Loucy (cell line): ENCODE data around the gene HOXB8.
A peak's percentile ranks its signal among the peaks of the same experiment; 100 is the strongest.

Experiments
- H2AFZ ChIP-seq: fragments of 200-600 bp; sonication (generic); 2 replicates; pipeline ENCODE4 v1.6.0; 2016; ENCODE audit warnings: antibody characterized with exemption, mild to moderate bottlenecking, low read length, moderate library complexity
- H3F3A ChIP-seq: fragments of 200-600 bp; 2 replicates; pipeline ENCODE4 v1.6.0; 2016; ENCODE audit warnings: antibody characterized with exemption, low read depth, mild to moderate bottlenecking
- H3K27me3 ChIP-seq: fragments of 200-600 bp; sonication (generic); 2 replicates; pipeline ENCODE4 v1.6.1; 2014; ENCODE audit warnings: low read length, mild to moderate bottlenecking; ENCODE audit not compliant: insufficient read depth, poor library complexity, severe bottlenecking
- H3K36me3 ChIP-seq: fragments of 200-600 bp; sonication (generic); 2 replicates; pipeline ENCODE4 v1.6.1; 2016; ENCODE audit warnings: low read length; ENCODE audit not compliant: insufficient read depth
- H3K4me1 ChIP-seq: fragments of 200-600 bp; sonication (generic); 2 replicates; pipeline ENCODE4 v1.5.1; 2014; ENCODE audit warnings: low read length, mild to moderate bottlenecking; ENCODE audit not compliant: insufficient read depth, poor library complexity, severe bottlenecking
- H3K4me2 ChIP-seq: fragments of 200-600 bp; sonication (generic); 2 replicates; pipeline ENCODE4 v1.6.0; 2014; ENCODE audit warnings: antibody characterized with exemption, low read length, low read depth, mild to moderate bottlenecking; ENCODE audit not compliant: poor library complexity, severe bottlenecking
- H3K4me3 ChIP-seq: fragments of 200-600 bp; sonication (generic); 2 replicates; pipeline ENCODE4 v1.5.1; 2014; ENCODE audit warnings: low read length, mild to moderate bottlenecking, mixed read lengths; ENCODE audit not compliant: poor library complexity, severe bottlenecking
- H3K79me2 ChIP-seq: fragments of 200-600 bp; sonication (generic); 2 replicates; pipeline ENCODE4 v1.6.1; 2014; ENCODE audit warnings: low read length; ENCODE audit not compliant: insufficient read depth
- H3K9ac ChIP-seq: fragments of 200-600 bp; sonication (generic); 2 replicates; pipeline ENCODE4 v1.6.0; 2014; ENCODE audit warnings: mild to moderate bottlenecking, low read depth, low read length, moderate library complexity; ENCODE audit not compliant: poor library complexity, severe bottlenecking
- H3K9me2 ChIP-seq: fragments of 200-600 bp; sonication (generic); replicated peaks from 2 replicates; pipeline ENCODE4 v1.6.1; 2016; ENCODE audit warnings: low read depth, low read length, mixed read lengths
- H3K9me3 ChIP-seq: fragments of 200-600 bp; sonication (generic); 2 replicates; pipeline ENCODE4 v1.6.1; 2014; ENCODE audit warnings: mild to moderate bottlenecking, antibody characterized with exemption, low read length, low read depth; ENCODE audit not compliant: insufficient read depth
- H4K20me1 ChIP-seq: fragments of 200-600 bp; sonication (generic); 2 replicates; pipeline ENCODE4 v1.6.0; 2014; ENCODE audit warnings: antibody characterized with exemption, low read length, mild to moderate bottlenecking; ENCODE audit not compliant: insufficient read depth, poor library complexity, severe bottlenecking
- CTCF ChIP-seq: fragments of 200-600 bp; sonication (generic); conservative IDR thresholded peaks from 2 replicates; pipeline ENCODE4 v1.5.1; 2014; ENCODE audit warnings: mild to moderate bottlenecking, antibody characterized with exemption, low read length
- EZH2phosphoT487 ChIP-seq: fragments of 200-600 bp; IDR thresholded peaks from 2 replicates; pipeline ENCODE4 v1.6.1; 2018; ENCODE audit warnings: antibody characterized with exemption, mild to moderate bottlenecking, moderate library complexity, borderline replicate concordance

HOXB8 gene

GRCh38 chr17:48611681-48612455 lies 3.2 kb downstream of the HOXB8 start:
- peak overlapping the region; percentile 100 for H3K9ac ChIP-seq
- peaks cover 18% of the 10 kb centered on the region for H3K27me3 ChIP-seq
- H3K9me2 ChIP-seq: no peaks in the 10 kb centered on the region
- peaks cover 8% of the 10 kb centered on the region; the same call in 1 of the 2 replicates for H3F3A ChIP-seq
- no peaks in the 10 kb centered on the region for H3K36me3 ChIP-seq
- peak overlapping the region; percentile 89 for H3K4me3 ChIP-seq
- H3K4me1 ChIP-seq: peaks cover 37% of the 10 kb centered on the region
- no peak for TF ChIP-seq EZH2phosphoT487
- no peak for TF ChIP-seq CTCF
- H3K9me3 ChIP-seq: no peaks in the 10 kb centered on the region
- no peak overlapping the region for H2AFZ ChIP-seq
- H3K4me2 ChIP-seq: peak overlapping the region; percentile 98
- H4K20me1 ChIP-seq: peaks cover 9% of the 10 kb centered on the region
- H3K79me2 ChIP-seq: peaks cover 100% of the 10 kb centered on the region

GRCh38 chr17:48611213-48611612 lies 3.9 kb downstream of the HOXB8 start:
- Histone ChIP-seq H3K4me3 (peak overlapping the region; percentile 89), H2AFZ (no peak overlapping the region), H3K9ac (peak overlapping the region; percentile 100), H3K4me2 (peak overlapping the region; percentile 98), H3K79me2 (peaks cover 100% of the 10 kb centered on the region), H4K20me1 (peaks cover 9% of the 10 kb centered on the region), H3K27me3 (peaks cover 18% of the 10 kb centered on the region), H3K9me2 (no peaks in the 10 kb centered on the region), H3F3A (peaks cover 8% of the 10 kb centered on the region; the same call in 1 of the 2 replicates), H3K9me3 (no peaks in the 10 kb centered on the region), H3K36me3 (no peaks in the 10 kb centered on the region), H3K4me1 (peaks cover 36% of the 10 kb centered on the region)
- no peak for TF ChIP-seq CTCF
- no peak for TF ChIP-seq EZH2phosphoT487

GRCh38 chr17:48610282-48611211 lies 4.5 kb downstream of the HOXB8 start, which contains the start of gene HOXB7:
Gene HOXB7, minus strand, starts transcription at chr17:48611017. Its CDS starts 99 bp downstream, at chr17:48610918.
- H3F3A ChIP-seq: 0 out of 2 replicates have a peak, but pooled peaks cover 4% of the 10 kb centered on the region
- H3K9me3 ChIP-seq: no peaks in the 10 kb centered on the region
- peak within 1 kb of the TSS; percentile 100 for H3K9ac ChIP-seq
- peak within 1 kb of the TSS; percentile 98 for H3K4me2 ChIP-seq
- no peak within 1 kb of the TSS for H2AFZ ChIP-seq
- peak within 1 kb of the TSS; percentile 89 for H3K4me3 ChIP-seq
- H3K27me3 ChIP-seq: peaks cover 18% of the 10 kb centered on the region
- H3K9me2 ChIP-seq: no peaks in the 10 kb centered on the region
- peaks cover 38% of the 10 kb centered on the region for H3K4me1 ChIP-seq
- no peaks in the 10 kb centered on the region for H3K36me3 ChIP-seq
- peaks cover 100% of the 10 kb centered on the region for H3K79me2 ChIP-seq
- peaks cover 9% of the 10 kb centered on the region for H4K20me1 ChIP-seq
- no peak for TF ChIP-seq CTCF
- TF ChIP-seq EZH2phosphoT487: no peak
